T-helper 9 cell (primary cell): ENCODE data around the gene EPHA2.

Experiments used
- DNase-seq: peaks from one replicate; pipeline ENCODE4 v3.0.0-alpha.2; 2020

Gene EPHA2

DNA sequence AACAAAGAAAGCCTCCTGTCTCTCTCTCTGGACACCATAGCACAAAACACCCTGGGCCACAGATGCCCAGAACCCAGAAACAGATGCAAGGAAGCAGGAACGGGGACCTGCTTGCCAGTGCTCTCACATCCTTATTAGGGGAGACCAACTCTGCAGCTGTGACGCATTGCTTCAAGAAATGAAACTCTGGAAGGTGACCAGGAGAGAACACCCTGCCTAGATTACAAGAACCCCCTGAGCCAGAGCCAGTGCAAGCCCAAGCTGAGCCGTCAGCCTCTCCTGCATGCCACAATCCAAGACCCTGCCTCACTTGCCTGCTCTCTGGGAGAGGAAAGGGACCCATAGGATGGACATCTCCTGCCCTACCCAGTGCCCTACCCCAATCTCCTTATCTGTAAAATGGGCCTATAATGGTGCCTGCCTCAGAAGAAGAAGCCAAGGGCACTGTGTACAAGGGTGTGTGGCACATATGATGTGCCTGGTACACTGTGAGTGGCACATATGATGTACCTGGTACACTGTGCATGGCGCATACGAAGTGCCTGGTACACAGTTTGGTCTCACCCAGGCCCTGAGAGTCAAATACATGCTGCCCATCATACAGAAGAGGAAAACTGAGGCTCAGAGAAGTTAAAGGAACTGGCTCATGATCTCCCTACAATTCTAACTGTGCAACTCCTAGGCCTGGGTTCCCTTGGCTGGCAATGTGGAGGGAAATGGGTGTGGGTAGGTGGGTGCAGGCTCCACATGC lies 65.6 kb downstream of the EPHA2 start:
- no peak for DNase-seq

GRCh38 chr1:16088996-16089395 lies 66.9 kb downstream of the EPHA2 start:
- no peak for DNase-seq

GRCh38 chr1:16088351-16088911 lies 67.4 kb downstream of the EPHA2 start:
- DNase-seq = no peak

DNA sequence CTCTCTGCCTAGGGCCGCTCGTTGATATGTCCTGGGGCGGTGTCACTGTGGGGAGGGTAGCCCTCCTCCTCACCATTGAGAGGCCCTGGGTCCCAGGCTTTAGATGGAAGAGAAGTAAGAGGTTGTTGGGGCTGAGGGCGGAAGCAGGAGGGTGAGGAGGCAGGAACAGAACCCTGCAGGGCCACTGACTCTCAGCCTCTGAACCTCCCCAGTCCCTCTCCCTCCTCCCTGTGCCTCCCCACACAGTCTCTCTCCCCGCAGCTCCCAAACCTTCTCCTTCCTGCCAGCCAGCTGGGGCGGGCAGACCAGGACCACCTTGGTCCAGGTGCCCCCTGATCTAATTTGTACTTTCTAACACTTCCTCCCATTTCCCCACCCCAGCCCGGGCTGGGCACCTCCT lies 68.1 kb downstream of the EPHA2 start:
- no peak for DNase-seq

GRCh38 chr1:16085522-16085921 lies 70.3 kb downstream of the EPHA2 start:
- no peak for DNase-seq

GRCh38 chr1:16083486-16083885 lies 72.4 kb downstream of the EPHA2 start:
- no peak for DNase-seq

GRCh38 chr1:16082283-16083038 lies 73.4 kb downstream of the EPHA2 start:
- peak; percentile 55 for DNase-seq

- DNase-seq = no peak
Observed at GRCh38 chr1:16081636-16082035, 74.2 kb downstream of the EPHA2 start.

GRCh38 chr1:16080422-16081150 lies 75.3 kb downstream of the EPHA2 start:
- DNase-seq = no peak

GRCh38 chr1:16078925-16079656 lies 76.8 kb downstream of the EPHA2 start:
- peak; percentile 63 for DNase-seq

- no peak for DNase-seq
Observed at GRCh38 chr1:16077406-16078245, 78.2 kb downstream of the EPHA2 start.

GRCh38 chr1:16076865-16077238 lies 79.0 kb downstream of the EPHA2 start:
- no peak for DNase-seq

- no peak for DNase-seq
Observed at GRCh38 chr1:16076031-16076864, 79.6 kb downstream of the EPHA2 start.

DNA sequence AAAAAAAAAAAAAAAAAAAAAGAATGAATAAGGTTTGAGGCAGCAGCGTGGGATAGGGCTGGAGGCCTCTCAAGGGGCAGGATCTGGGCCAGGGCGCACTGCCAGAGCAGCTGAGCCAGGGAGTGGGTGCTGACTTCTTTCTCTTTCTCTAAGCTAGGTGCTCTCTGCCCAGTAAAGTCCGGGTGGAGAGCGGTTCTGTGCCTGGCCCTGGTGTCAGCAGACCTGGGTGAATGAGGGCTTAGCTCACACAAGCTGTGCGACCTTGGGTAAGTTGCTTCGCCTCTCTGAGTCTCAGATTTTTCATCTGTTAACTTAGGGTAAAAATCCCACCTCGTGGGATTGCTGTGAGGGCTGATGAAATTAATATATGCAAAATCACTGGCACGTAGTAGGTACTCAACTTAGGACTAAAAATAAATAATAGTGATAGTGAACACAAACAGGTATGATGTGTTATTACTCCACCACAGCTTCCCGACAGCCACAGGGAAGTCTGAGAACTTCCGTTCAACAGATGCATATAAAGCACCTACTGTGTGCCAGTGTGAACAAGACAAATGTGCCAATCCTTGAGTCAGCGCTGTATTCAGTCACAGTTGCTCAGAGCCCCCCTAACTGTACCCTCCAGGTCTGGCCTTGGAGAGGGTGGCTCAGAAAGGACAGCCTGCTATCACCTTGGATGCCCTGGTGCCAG lies 80.4 kb downstream of the EPHA2 start:
- DNase-seq = no peak
